Calu3 (cell line): ENCODE results near the gene OPN4. TPM values are rescaled to one million over a fixed set of nuclear protein-coding genes. Genes with fewer than 3 reads are reported as not detected.

Experiments used
- Bru-seq: library from RNA; stranded (reverse); fragments of 400-500 nt; gene quantifications from one replicate; lab custom pipeline; 2021; lab: Mats Ljungman, UMichigan
- BruChase-seq, 2 experiments: library from RNA; stranded (reverse); fragments of 400-500 nt; gene quantifications; one replicate each; lab custom pipeline; 2021; lab: Mats Ljungman, UMichigan
- BruUV-seq: library from RNA; stranded (reverse); fragments of 400-500 nt; replicated peaks from 2 replicates; lab custom pipeline; 2021; lab: Mats Ljungman, UMichigan
- CTCF ChIA-PET: fragments of 300-600 bp; sonication (Branson Sonifier 250); formaldehyde crosslinking; loops from one replicate; lab custom pipeline; 2022; ENCODE audit warnings: antibody characterized with exemption; lab: Charles Lee
- DNase-seq: peaks from one replicate; pipeline ENCODE4 v3.0.0; 2022
- H3K27ac Mint-ChIP-seq: one replicate; pipeline ENCODE4 v1.8.0; 2022; ENCODE audit warnings: mixed read lengths; ENCODE audit not compliant: unreplicated experiment
- H3K27me3 Mint-ChIP-seq: one replicate; pipeline ENCODE4 v1.8.0; 2022; ENCODE audit warnings: mixed read lengths; ENCODE audit not compliant: unreplicated experiment
- H3K36me3 Mint-ChIP-seq: one replicate; pipeline ENCODE4 v1.8.0; 2022; ENCODE audit warnings: mild to moderate bottlenecking, moderate library complexity, mixed read lengths; ENCODE audit not compliant: insufficient read depth, unreplicated experiment
- H3K4me1 Mint-ChIP-seq: one replicate; pipeline ENCODE4 v1.8.0; 2022; ENCODE audit warnings: mild to moderate bottlenecking, low read depth, mixed read lengths; ENCODE audit not compliant: unreplicated experiment
- H3K4me3 Mint-ChIP-seq: one replicate; pipeline ENCODE4 v1.8.0; 2022; ENCODE audit warnings: mild to moderate bottlenecking, low read depth, moderate library complexity, mixed read lengths; ENCODE audit not compliant: unreplicated experiment
- H3K9me3 Mint-ChIP-seq: one replicate; pipeline ENCODE4 v1.8.0; 2022; ENCODE audit warnings: low read depth, mixed read lengths; ENCODE audit not compliant: unreplicated experiment
- CTCF ChIP-seq: fragments of 200-600 bp; IDR thresholded peaks from one replicate; pipeline ENCODE4 v1.8.0; 2022; ENCODE audit warnings: antibody characterized with exemption; ENCODE audit not compliant: unreplicated experiment
- intact Hi-C: fragments of 100-400 bp; cut with micrococcal nuclease; formaldehyde crosslinking; loops from one replicate; pipeline ENCODE4 v1.10.0; 2022; ENCODE audit not compliant: unreplicated experiment
- long read RNA-seq: library from polyadenylated mRNA; stranded (forward); transcript quantifications from one replicate; pipeline ENCODE4 v2.0.0, GENCODE V29; 2022
- total RNA-seq: library from RNA; stranded (reverse); gene quantifications from 2 replicates; pipeline ENCODE4 v1.2.3, GENCODE V29; 2022

The OPN4 gene
- total RNA-seq (not detected in 2 replicates), Bru-seq, nascent RNA (not detected), BruChase-seq, experiment 1, labeled RNA remaining after a 6-hour chase (not detected), BruChase-seq, experiment 2, labeled RNA remaining after a 2-hour chase (not detected)
- long read RNA-seq, result 0 reads

- Mint-ChIP-seq H3K9me3 (no peaks in the 10 kb centered on the region), H3K27me3 (peaks cover 25% of the 10 kb centered on the region), H3K4me3 (no peak within 1 kb of the TSS), H3K36me3 (no peaks in the 10 kb centered on the region), H3K4me1 (no peaks in the 10 kb centered on the region), H3K27ac (no peak within 1 kb of the TSS)
- TF ChIP-seq CTCF, result no peak
- BruUV-seq, result no TSS peak
- CTCF ChIA-PET, result no interaction called here
- DNase-seq, result no peak
- intact Hi-C loops, result no loop called here
Measured at GRCh38 chr10:86654411-86655172, at the start of gene OPN4. TSS of gene OPN4 (plus strand) at chr10:86654547. CDS start at chr10:86654784, 237 bp downstream.

- no TSS peak for BruUV-seq
- Mint-ChIP-seq H3K4me1 (peaks cover 4% of the 10 kb centered on the region), H3K9me3 (peaks cover 4% of the 10 kb centered on the region), H3K36me3 (no peaks in the 10 kb centered on the region), H3K27me3 (no peaks in the 10 kb centered on the region), H3K27ac (no peak overlapping the region), H3K4me3 (no peak overlapping the region)
- CTCF ChIA-PET, result no interaction called here
- no peak for TF ChIP-seq CTCF
- DNase-seq, result no peak
- intact Hi-C loops, result no loop called here
Measured at GRCh38 chr10:86607674-86608073, 46.7 kb upstream of the OPN4 start.

GRCh38 chr10:86609920-86610319, 44.4 kb upstream of the OPN4 start:
- no peaks in the 10 kb centered on the region for H3K27me3 Mint-ChIP-seq
- H3K9me3 Mint-ChIP-seq, result peaks cover 4% of the 10 kb centered on the region
- no peak for TF ChIP-seq CTCF
- H3K36me3 Mint-ChIP-seq, result no peaks in the 10 kb centered on the region
- intact Hi-C loops, result no loop called here
- no peak overlapping the region for H3K27ac Mint-ChIP-seq
- CTCF ChIA-PET, result no interaction called here
- DNase-seq, result no peak
- H3K4me1 Mint-ChIP-seq, result no peaks in the 10 kb centered on the region
- BruUV-seq, result no TSS peak
- no peak overlapping the region for H3K4me3 Mint-ChIP-seq

GRCh38 chr10:86611386-86611785, 43.0 kb upstream of the OPN4 start:
- BruUV-seq, result no TSS peak
- Mint-ChIP-seq H3K27ac (no peak overlapping the region), H3K36me3 (no peaks in the 10 kb centered on the region), H3K4me3 (no peak overlapping the region), H3K27me3 (no peaks in the 10 kb centered on the region), H3K9me3 (peaks cover 4% of the 10 kb centered on the region), H3K4me1 (no peaks in the 10 kb centered on the region)
- no peak for DNase-seq
- intact Hi-C loops, result no loop called here
- CTCF ChIA-PET, result no interaction called here
- no peak for TF ChIP-seq CTCF
